Muscle of leg (tissue), 11 donors: ENCODE data around the gene CD59. TPM values are rescaled to one million over a fixed set of nuclear protein-coding genes. Genes with fewer than 3 reads are reported as not detected.

Experiments used
- DNase-seq: peaks from one replicate; pipeline ENCODE4 v3.0.0; 2013
- H3K27ac ChIP-seq: one replicate; pipeline ENCODE4 v1.5.1; 2013; ENCODE audit warnings: mild to moderate bottlenecking, low read length, control low read depth
- H3K27me3 ChIP-seq: one replicate; pipeline ENCODE4 v1.6.1; 2013; ENCODE audit warnings: low read length; ENCODE audit not compliant: control insufficient read depth, insufficient read depth
- H3K36me3 ChIP-seq: one replicate; pipeline ENCODE4 v1.6.1; 2013; ENCODE audit warnings: low read length; ENCODE audit not compliant: control insufficient read depth, insufficient read depth
- H3K4me1 ChIP-seq: one replicate; pipeline ENCODE4 v1.6.1; 2013; ENCODE audit warnings: low read length; ENCODE audit not compliant: control insufficient read depth, insufficient read depth
- H3K4me3 ChIP-seq: one replicate; pipeline ENCODE4 v1.5.1; 2013; ENCODE audit warnings: low read length, control low read depth
- H3K9me3 ChIP-seq: replicated peaks from 2 replicates; pipeline ENCODE4 v1.6.1; 2013; ENCODE audit warnings: low read depth, low read length; ENCODE audit not compliant: control insufficient read depth
- WGBS: methylation state at CpG from one replicate; pipeline ENCODE4 v1.1.5; 2013; ENCODE audit warnings: missing lambda C conversion rate; ENCODE audit not compliant: insufficient coverage; 5-methylcytosine and 5-hydroxymethylcytosine counted together
- polyA plus RNA-seq, 8 donors: library from polyadenylated mRNA; unstranded; fragments of 120-200 nt; gene quantifications; one replicate each; pipeline versions ENCODE4 v1.2.1 to v1.2.3, GENCODE V29; 2013; ENCODE audit warnings: inconsistent platforms in 1 of 8, low replicate concordance in 1 of 8; ENCODE audit not compliant: insufficient read length in 8 of 8, insufficient read depth in 1 of 8
- total RNA-seq: library from RNA; stranded (reverse); fragments of 120-200 nt; gene quantifications from one replicate; pipeline ENCODE4 v1.2.4, GENCODE V29; 2013

The CD59 gene
- total and polyA plus RNA-seq, 9 donors, result 86.6 to 149 (median 107) TPM

DNA sequence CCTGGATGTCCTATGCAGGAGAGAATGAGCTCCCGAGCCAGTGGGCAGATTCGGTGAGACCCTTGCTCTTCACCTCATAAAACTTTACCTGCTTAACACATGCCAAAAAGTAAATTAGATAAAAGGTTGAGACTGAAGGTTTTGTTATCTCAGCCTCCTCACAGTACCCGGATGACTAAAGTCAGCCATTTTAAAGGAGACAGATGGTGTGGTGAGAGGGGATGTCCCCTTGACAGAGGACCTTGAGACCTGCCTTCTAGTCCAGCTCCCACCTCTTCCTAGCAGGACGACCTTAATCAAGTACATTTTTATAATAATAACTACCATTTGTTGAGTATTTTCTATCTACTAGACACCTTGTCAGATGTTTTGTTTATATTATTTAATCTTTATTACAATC is 75.3 kb downstream of the CD59 start:
- WGBS, result no CpG with 5 or more reads among the region's 4 CpGs
- no peaks in the 10 kb centered on the region for H3K27me3 ChIP-seq

DNA sequence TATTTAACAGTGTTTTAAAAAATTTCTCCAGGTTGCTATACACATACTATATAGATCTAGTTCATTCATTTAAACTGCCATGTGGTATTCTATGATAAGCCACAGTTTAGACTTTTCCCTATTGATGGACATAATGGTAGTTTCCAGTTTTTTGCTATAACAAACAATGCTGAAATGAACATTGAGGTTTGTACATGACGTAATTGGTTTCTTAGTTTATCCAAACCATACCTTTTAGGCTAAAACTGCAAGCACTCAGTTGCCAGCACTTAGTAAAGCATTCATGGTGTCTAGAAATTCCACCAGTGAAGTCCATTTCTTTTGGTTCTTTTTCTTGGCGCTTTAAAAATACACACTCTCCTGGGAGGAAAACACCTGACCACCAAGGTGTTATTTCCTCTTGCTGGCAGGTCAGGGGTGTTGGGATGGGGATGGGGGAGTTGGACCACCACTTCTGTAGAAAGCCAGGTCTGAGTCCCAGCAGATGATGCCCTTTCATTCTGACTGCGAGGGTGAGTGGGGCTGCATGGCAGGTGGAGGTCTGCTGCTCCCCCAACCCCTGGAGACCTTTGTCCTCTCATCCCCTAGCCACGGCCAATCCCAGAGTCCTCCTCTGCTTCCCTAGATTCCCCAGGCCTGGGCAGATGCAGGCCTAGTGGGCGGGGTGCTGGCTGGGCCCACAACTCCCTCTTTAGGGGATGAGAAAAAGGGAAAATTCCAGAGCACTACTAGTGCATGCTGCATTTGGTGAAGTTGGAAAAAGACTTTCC is 76.7 kb downstream of the CD59 start:
- H3K4me3 ChIP-seq, result no peak overlapping the region
- H3K9me3 ChIP-seq, result no peaks in the 10 kb centered on the region
- H3K27me3 ChIP-seq, result no peaks in the 10 kb centered on the region
- no peak overlapping the region for H3K27ac ChIP-seq
- WGBS, result 100% methylated on average over 1 of the region's 5 CpGs
- DNase-seq, result no peak
- no peaks in the 10 kb centered on the region for H3K36me3 ChIP-seq
- H3K4me1 ChIP-seq, result peaks cover 31% of the 10 kb centered on the region

More for the DNA sequence above, 75.3 kb downstream of the CD59 start:
- Histone ChIP-seq H3K27ac (no peak overlapping the region), H3K36me3 (no peaks in the 10 kb centered on the region), H3K4me1 (peaks cover 29% of the 10 kb centered on the region), H3K9me3 (no peaks in the 10 kb centered on the region), H3K4me3 (no peak overlapping the region)
- no peak for DNase-seq

DNA sequence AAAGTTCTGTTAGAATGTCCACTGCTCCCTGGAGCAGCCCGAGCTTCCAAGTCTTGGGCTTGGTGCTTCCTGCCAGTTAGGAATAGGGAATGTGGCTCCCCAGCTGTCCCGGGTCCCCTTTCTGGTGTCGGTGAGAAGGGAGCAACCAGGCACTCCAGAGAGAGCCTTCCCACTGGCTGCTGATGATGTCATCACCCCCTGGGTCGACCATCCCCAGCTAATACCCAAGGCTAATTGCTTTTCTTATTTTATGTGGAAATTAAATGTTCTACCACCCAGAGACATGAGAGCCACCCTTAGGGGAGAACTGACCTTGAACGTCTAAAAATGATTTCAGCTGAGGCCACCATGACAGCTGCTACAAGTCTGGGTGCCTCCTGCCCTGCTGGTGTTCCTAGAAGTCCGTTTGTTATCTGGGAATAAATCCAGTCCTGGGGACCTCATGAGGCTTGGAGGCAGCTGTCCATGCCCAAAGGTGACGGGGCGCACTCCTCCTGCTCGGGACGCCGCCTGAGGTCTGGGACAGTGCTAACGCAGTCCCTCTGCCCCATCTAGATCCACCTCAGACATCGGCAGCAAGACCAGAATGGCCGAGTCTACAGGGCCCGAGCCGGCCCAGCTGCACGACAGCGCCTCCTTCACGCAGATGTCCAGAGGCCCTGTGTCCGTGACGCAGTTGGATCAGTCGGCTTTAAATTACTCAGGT is 77.9 kb downstream of the CD59 start:
- 72% methylated on average over 18 of the region's 22 CpGs for WGBS
- no peak overlapping the region for H3K4me3 ChIP-seq
- H3K9me3 ChIP-seq, result no peaks in the 10 kb centered on the region
- peaks cover 31% of the 10 kb centered on the region for H3K4me1 ChIP-seq
- no peaks in the 10 kb centered on the region for H3K36me3 ChIP-seq
- DNase-seq, result no peak
- no peaks in the 10 kb centered on the region for H3K27me3 ChIP-seq
- peak overlapping the region; percentile 59 for H3K27ac ChIP-seq

DNA sequence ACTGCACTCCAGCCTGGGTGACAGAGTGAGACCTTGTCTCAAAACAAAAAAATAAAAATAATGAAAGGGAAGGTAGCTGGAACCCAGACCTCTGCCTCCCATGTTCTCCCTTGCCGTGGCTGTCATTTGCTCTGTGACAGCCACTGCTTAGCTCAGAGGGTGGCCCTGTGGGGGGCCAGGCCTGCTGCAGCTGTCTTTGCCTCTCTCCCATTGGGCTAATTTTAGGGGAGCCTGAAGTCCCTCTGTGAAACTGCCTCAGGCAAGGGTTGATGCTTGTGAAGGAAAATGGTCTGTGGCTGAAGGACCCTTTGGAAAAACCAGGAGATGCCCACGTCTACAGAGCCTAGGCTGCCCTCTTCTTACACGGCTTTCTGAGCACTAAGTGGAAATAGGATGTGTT is 78.5 kb downstream of the CD59 start:
- H3K27ac ChIP-seq, result peak overlapping the region; percentile 59
- DNase-seq, result no peak
- WGBS, result 90% methylated on average over 3 of the region's 3 CpGs
- no peaks in the 10 kb centered on the region for H3K9me3 ChIP-seq
- no peak overlapping the region for H3K4me3 ChIP-seq
- no peaks in the 10 kb centered on the region for H3K27me3 ChIP-seq
- peaks cover 32% of the 10 kb centered on the region for H3K4me1 ChIP-seq
- no peaks in the 10 kb centered on the region for H3K36me3 ChIP-seq

DNA sequence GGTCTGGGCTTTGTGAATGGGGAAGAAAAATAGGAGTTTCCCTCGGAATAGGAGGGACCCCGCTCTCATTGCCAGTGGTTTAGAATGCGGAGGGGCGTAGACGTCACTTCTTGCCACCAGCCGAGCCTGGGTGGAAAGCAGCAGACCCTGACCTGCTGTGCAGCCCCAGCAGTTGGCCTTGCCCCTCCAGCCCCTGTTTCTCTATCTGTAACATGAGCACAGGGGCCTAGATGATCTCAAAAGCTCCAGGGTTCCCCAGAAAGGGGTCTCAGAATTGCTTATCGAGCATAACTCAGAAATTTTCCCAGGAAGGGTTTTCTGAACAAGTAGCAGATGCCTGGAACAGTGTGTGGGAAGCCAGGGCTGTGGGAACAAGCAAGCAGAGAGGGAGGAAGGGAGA is 79.5 kb downstream of the CD59 start:
- H3K4me3 ChIP-seq, result no peak overlapping the region

DNA sequence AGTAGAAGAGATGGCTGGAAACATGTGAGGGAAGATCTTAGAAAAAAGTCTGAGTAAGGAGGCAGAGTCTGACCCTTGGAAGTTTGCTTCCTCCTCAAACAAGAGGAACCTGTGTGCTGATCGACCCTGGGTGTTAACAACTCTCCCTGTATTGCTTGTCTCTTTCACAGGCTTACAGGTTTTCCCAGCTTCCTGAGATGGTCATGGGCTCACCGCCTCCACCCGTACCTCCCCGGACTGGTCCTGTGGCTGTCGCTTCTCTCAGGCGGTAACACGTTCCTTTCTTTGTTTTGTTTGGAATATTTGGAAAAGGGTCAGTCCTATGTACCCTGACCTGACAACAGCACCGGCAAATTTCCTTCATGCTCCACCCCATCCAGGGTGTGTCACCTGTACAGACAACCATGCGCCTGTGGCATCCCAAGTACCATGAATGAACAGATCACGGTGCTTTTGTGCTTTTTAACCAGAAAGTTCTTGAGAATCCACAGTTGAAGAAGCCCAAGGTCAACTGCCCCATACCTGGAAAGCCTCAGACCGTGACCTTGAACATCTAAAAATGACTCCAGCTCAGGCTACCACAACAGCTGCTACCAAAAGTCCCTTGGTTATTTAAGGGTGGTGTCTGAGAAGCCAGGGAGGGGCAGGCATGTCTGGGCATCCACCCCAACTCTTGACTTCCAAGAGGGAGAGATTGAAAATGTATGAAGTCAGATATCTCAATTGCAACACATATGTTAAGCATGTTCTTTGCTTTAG is 80.2 kb downstream of the CD59 start:
- Histone ChIP-seq H3K27ac (no peak overlapping the region), H3K4me3 (no peak overlapping the region), H3K4me1 (peaks cover 45% of the 10 kb centered on the region), H3K9me3 (no peaks in the 10 kb centered on the region), H3K36me3 (no peaks in the 10 kb centered on the region), H3K27me3 (no peaks in the 10 kb centered on the region)
- 92% methylated on average over 7 of the region's 11 CpGs for WGBS
- DNase-seq, result no peak

More for the DNA sequence above, 79.5 kb downstream of the CD59 start:
- H3K36me3 ChIP-seq, result no peaks in the 10 kb centered on the region
- H3K4me1 ChIP-seq, result peaks cover 41% of the 10 kb centered on the region
- H3K9me3 ChIP-seq, result no peaks in the 10 kb centered on the region
- no peak overlapping the region for H3K27ac ChIP-seq
- no peak for DNase-seq
- WGBS, result 88% methylated on average over 7 of the region's 7 CpGs
- H3K27me3 ChIP-seq, result no peaks in the 10 kb centered on the region

DNA sequence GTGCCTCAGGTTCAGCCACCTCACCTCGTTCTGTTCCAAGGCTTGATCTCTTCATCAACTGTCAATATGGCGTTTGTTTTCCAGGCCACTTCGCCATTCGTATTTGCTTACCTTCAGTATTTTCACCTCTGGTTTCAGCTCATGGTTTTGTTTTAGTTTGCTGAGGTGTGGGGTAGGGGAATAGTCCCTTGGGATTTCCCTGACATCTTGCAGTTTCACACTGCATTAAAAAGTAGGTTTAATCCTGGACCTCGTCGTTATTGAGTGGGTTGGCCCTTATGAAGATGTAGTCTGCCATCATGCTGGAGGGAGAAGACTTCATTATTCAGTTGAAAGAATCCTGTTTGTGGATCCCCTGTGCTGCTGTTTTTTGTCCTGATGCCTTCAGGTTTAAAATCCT is 81.6 kb downstream of the CD59 start:
- Histone ChIP-seq H3K4me3 (no peak overlapping the region), H3K36me3 (no peaks in the 10 kb centered on the region), H3K9me3 (no peaks in the 10 kb centered on the region), H3K4me1 (peaks cover 45% of the 10 kb centered on the region), H3K27me3 (no peaks in the 10 kb centered on the region), H3K27ac (no peak overlapping the region)
- 93% methylated on average over 2 of the region's 6 CpGs for WGBS
- no peak for DNase-seq

Other genes starting within 250 kb of the CD59 start
- not detected for gene C11orf91, start 35.6 kb downstream of the CD59 start, total RNA-seq
- gene C11orf91, start 35.6 kb downstream of the CD59 start, polyA plus RNA-seq, result not detected
- 34.8 TPM for gene FBXO3, start 38.1 kb upstream of the CD59 start, total RNA-seq
- 10 to 100 TPM; 22.2 to 32.1 (median 25.1) TPM for gene FBXO3, start 38.1 kb upstream of the CD59 start, polyA plus RNA-seq
- 15.1 TPM for gene LMO2, start 155.7 kb upstream of the CD59 start, total RNA-seq
- 10 to 100 TPM; 13.7 to 20.6 (median 16.6) TPM for gene LMO2, start 155.7 kb upstream of the CD59 start, polyA plus RNA-seq